Measurements from ENCODE around the gene TTC34. TPM values are rescaled to one million over a fixed set of nuclear protein-coding genes. Genes with fewer than 3 reads are reported as not detected.

TTC34 gene
- total and polyA plus RNA-seq, 2 of the 4 experiments (the other 2 are of a cell fraction): under 0.01 to 0.09 TPM

- no peak for TF ChIP-seq CEBPB (IDR thresholded peaks at IDR 0.05; ENCODE audit: low read depth, low read length)
Observed at GRCh38 chr1:2589431-2590232, 211.9 kb downstream of the TTC34 start (continued).

- Histone ChIP-seq H3K9me1 (ENCODE audit: insufficient read depth, low read length) (peaks cover 4% of the 10 kb centered on the region), H3K27me3 (ENCODE audit: control insufficient read depth, insufficient read depth, low read length) (no peaks in the 10 kb centered on the region; the same call in 1 of the 2 replicates), H2AFZ (replicated peaks; ENCODE audit: low read length, poor library complexity) (no peak overlapping the region), H3K14ac (replicated peaks; ENCODE audit: low read depth, low read length) (no peak overlapping the region), H4K8ac (ENCODE audit: low read depth in 2 of 2, low read length in 2 of 2) (no peak overlapping the region), H3K79me1 (ENCODE audit: low read depth in 1 of 2, low read length in 2 of 2) (peaks cover 0 to 24% of the 10 kb centered on the region in 2 experiments; a peak in 2 of 4 replicates), H3K23ac (ENCODE audit: low read depth, low read length) (no peak overlapping the region), H3K36me3 (ENCODE audit: control insufficient read depth, insufficient read depth, low read length) (peaks cover 2% of the 10 kb centered on the region; the same call in 1 of the 2 replicates), H4K91ac (ENCODE audit: insufficient read depth, low read depth, low read length) (no peak overlapping the region), H2AK5ac (ENCODE audit: low read depth, low read length) (no peak overlapping the region), H3K27ac (ENCODE audit: insufficient read depth, low read length) (no peak overlapping the region), H2BK120ac (ENCODE audit: low read depth, low read length) (no peak overlapping the region), H3K18ac (ENCODE audit: low read depth, low read length) (no peak overlapping the region), H4K5ac (ENCODE audit: low read depth, low read length) (no peak overlapping the region), H3K9me3 (ENCODE audit: control insufficient read depth, insufficient read depth, low read length) (no peaks in the 10 kb centered on the region), H2BK20ac (ENCODE audit: low read depth, low read length) (no peak overlapping the region), H2AK9ac (replicated peaks; ENCODE audit: low read depth, low read length, poor library complexity) (no peak overlapping the region), H2BK5ac (ENCODE audit: low read depth, low read length, poor library complexity, severe bottlenecking) (no peak overlapping the region), H3K4ac (ENCODE audit: low read depth, low read length) (no peak overlapping the region), H2BK15ac (ENCODE audit: low read depth, low read length) (no peak overlapping the region), H4K20me1 (ENCODE audit: insufficient read depth, low read length) (no peaks in the 10 kb centered on the region; the same call in 1 of the 2 replicates), H3K4me2 (ENCODE audit: low read depth, low read length) (no peak overlapping the region), H3K56ac (ENCODE audit: extremely low read depth, insufficient read depth, low read length) (no peak overlapping the region), H3K9ac (ENCODE audit: low read depth, low read length) (no peak overlapping the region), H3K4me3 (ENCODE audit: insufficient read depth, low read depth, low read length) (no peak overlapping the region), H3K4me1 (ENCODE audit: control insufficient read depth, insufficient read depth, low read length) (peaks cover 11% of the 10 kb centered on the region)
- no peak for ATAC-seq (ENCODE audit: low read depth)
- 94% methylated on average over 11 of the region's 23 CpGs; no CpG with 5 or more reads in 1 of the 2 experiments for WGBS, 2 experiments (ENCODE audit: extremely low coverage in 2 of 2, insufficient read length in 1 of 2)
- ChIA-PET POLR2A (ENCODE audit: unreplicated experiment) (no interaction called here), CTCF (no interaction called here)
- in situ Hi-C loops (cut with MboI; ENCODE audit: low sequenced_read_pairs): no loop called here
- intact Hi-C loops (cut with micrococcal nuclease): no loop called here
- BruUV-seq (replicated peaks): no TSS peak
- DNase-seq: no peak
- dilution Hi-C loops (cut with HindIII; ENCODE audit: low sequenced_read_pairs, unreplicated experiment): no loop called here
- no peak for TF ChIP-seq CTCF (conservative IDR thresholded peaks at IDR 0.05; ENCODE audit: low read depth, low read length)
- no peak for TF ChIP-seq RCOR1 (IDR thresholded peaks at IDR 0.05; ENCODE audit: insufficient replicate concordance, low read length)
- no peak for TF ChIP-seq MAZ (IDR thresholded peaks at IDR 0.05; ENCODE audit: borderline replicate concordance, low read depth, low read length)
- TF ChIP-seq CEBPB (IDR thresholded peaks at IDR 0.05; ENCODE audit: low read depth, low read length): no peak
- no peak for TF ChIP-seq USF2 (IDR thresholded peaks at IDR 0.05; ENCODE audit: low read depth, low read length)
- TF ChIP-seq SMC3 (IDR thresholded peaks at IDR 0.05; ENCODE audit: low read depth, low read length): no peak
- TF ChIP-seq BHLHE40 (IDR thresholded peaks at IDR 0.05; ENCODE audit: low read depth, low read length): no peak
- TF ChIP-seq MAFK (IDR thresholded peaks at IDR 0.05; ENCODE audit: low read depth, low read length): no peak
- no peak for TF ChIP-seq ELK1 (IDR thresholded peaks at IDR 0.05; ENCODE audit: borderline replicate concordance, low read depth, low read length)
- TF ChIP-seq NFE2L2 (IDR thresholded peaks at IDR 0.05; ENCODE audit: low read depth, low read length): no peak
Observed at GRCh38 chr1:2588661-2589430, 212.6 kb downstream of the TTC34 start.
